ENCODE results near the gene TFDP2.

DNA sequence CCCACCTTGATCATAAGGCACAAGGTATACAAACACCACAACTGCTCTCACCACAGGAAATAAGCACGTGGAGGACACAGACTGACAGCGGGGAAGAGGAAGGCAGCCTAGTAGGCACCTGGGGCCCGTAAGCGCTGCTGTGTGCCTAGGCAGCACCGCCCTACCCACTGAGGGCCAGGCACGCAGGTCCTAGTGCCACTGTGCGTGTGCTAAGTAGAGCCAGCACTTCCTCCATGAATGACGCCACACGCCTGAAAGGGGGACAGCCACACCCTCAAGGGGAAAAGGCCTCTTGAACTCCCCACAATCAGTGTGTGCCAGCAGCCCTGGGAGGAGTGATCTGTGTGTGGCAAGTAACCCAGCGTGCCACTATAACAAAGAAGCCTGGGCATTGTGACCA lies 199.9 kb downstream of the TFDP2 start:
- no peak; the same call in 1 of the 2 replicates for TF ChIP-seq POLR2AphosphoS5 (IDR thresholded peaks at IDR 0.05; ENCODE audit: low read depth)
- TF ChIP-seq, protein P1, sequence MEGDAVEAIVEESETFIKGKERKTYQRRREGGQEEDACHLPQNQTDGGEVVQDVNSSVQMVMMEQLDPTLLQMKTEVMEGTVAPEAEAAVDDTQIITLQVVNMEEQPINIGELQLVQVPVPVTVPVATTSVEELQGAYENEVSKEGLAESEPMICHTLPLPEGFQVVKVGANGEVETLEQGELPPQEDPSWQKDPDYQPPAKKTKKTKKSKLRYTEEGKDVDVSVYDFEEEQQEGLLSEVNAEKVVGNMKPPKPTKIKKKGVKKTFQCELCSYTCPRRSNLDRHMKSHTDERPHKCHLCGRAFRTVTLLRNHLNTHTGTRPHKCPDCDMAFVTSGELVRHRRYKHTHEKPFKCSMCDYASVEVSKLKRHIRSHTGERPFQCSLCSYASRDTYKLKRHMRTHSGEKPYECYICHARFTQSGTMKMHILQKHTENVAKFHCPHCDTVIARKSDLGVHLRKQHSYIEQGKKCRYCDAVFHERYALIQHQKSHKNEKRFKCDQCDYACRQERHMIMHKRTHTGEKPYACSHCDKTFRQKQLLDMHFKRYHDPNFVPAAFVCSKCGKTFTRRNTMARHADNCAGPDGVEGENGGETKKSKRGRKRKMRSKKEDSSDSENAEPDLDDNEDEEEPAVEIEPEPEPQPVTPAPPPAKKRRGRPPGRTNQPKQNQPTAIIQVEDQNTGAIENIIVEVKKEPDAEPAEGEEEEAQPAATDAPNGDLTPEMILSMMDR (conservative IDR thresholded peaks at IDR 0.05; ENCODE audit: low read depth in 2 of 2): no peak
- TF ChIP-seq STAT1 (IDR thresholded peaks at IDR 0.05; ENCODE audit: unreplicated experiment): no peak
- TF ChIP-seq EZH2 (IDR thresholded peaks at IDR 0.05; ENCODE audit: low read depth, unreplicated experiment): no peak
- TF ChIP-seq JUNB (IDR thresholded peaks at IDR 0.05; ENCODE audit: unreplicated experiment): no peak

Measured in GM23338 (cell line).